Measurements from ENCODE around the gene TBXT. TPM values are rescaled to one million over a fixed set of nuclear protein-coding genes. Genes with fewer than 3 reads are reported as not detected.
A peak's percentile ranks its signal among the peaks of the same experiment; 100 is the strongest.
"Not testable (repeated sequence)": the region's sequence is repeated elsewhere in the genome, so short reads cannot be mapped to it uniquely, and the experiment has no call there.

Gene TBXT
- total RNA-seq, 4 donors from 2014 or later: 0.13 to 1.3 TPM; not detected in 2

- Histone ChIP-seq H3K4me3 (replicated peaks in 1 of 3) (no peak overlapping the region), H3K9me3 (no peaks in the 10 kb centered on the region), H3K27me3 (no peaks in the 10 kb centered on the region), H3K4me1 (no peaks in the 10 kb centered on the region), H3K36me3 (no peaks in the 10 kb centered on the region), H3K27ac (no peak overlapping the region)
- no peak for TF ChIP-seq POLR2A (IDR thresholded peaks at IDR 0.05)
- WGBS, 2 donors: 40 to 45% methylated on average over 11 to 13 of the region's 13 CpGs
- DNase-seq: peak; percentile 13 to 15
- intact Hi-C loops (cut with DNase I): no loop called here
Measured at GRCh38 chr6:166194914-166195859, 27.5 kb upstream of the TBXT start.

GRCh38 chr6:166192557-166192956 lies 24.9 kb upstream of the TBXT start:
- TF ChIP-seq CTCF (IDR thresholded peaks at IDR 0.05) (no peak), POLR2A (IDR thresholded peaks at IDR 0.05) (no peak)
- intact Hi-C loops (cut with DNase I): no loop called here
- WGBS, 2 donors: 84 to 94% methylated on average over 5 of the region's 5 CpGs

GRCh38 chr6:166192136-166192535 lies 24.5 kb upstream of the TBXT start:
- WGBS, 2 donors: 87 to 90% methylated on average over 10 of the region's 10 CpGs
- no peak for DNase-seq

More at GRCh38 chr6:166192557-166192956, 24.9 kb upstream of the TBXT start:
- DNase-seq: no peak
- Histone ChIP-seq H3K9me3 (no peaks in the 10 kb centered on the region), H3K36me3 (no peaks in the 10 kb centered on the region), H3K27ac (no peak overlapping the region), H3K4me1 (no peaks in the 10 kb centered on the region), H3K4me3 (replicated peaks in 1 of 3) (no peak overlapping the region), H3K27me3 (no peaks in the 10 kb centered on the region)

GRCh38 chr6:166179704-166180103 lies 12.1 kb upstream of the TBXT start:
- Histone ChIP-seq H3K4me1 (no peaks in the 10 kb centered on the region), H3K9me3 (no peaks in the 10 kb centered on the region), H3K27ac (no peak overlapping the region), H3K36me3 (no peaks in the 10 kb centered on the region), H3K27me3 (no peaks in the 10 kb centered on the region), H3K4me3 (replicated peaks in 1 of 3) (no peak overlapping the region)
- intact Hi-C loops (cut with DNase I): no loop called here
- TF ChIP-seq POLR2A (IDR thresholded peaks at IDR 0.05) (no peak), CTCF (IDR thresholded peaks at IDR 0.05) (no peak)
- WGBS, 2 donors: 91 to 94% methylated on average over 6 of the region's 6 CpGs
- DNase-seq: no peak

More at GRCh38 chr6:166192136-166192535, 24.5 kb upstream of the TBXT start:
- Histone ChIP-seq H3K9me3 (no peaks in the 10 kb centered on the region), H3K27ac (no peak overlapping the region), H3K4me3 (replicated peaks in 1 of 3) (no peak overlapping the region), H3K27me3 (no peaks in the 10 kb centered on the region), H3K36me3 (no peaks in the 10 kb centered on the region), H3K4me1 (no peaks in the 10 kb centered on the region)
- TF ChIP-seq POLR2A (IDR thresholded peaks at IDR 0.05): no peak
- intact Hi-C loops (cut with DNase I): no loop called here

- Histone ChIP-seq H3K27me3 (no peaks in the 10 kb centered on the region), H3K9me3 (no peaks in the 10 kb centered on the region), H3K27ac (no peak overlapping the region), H3K36me3 (no peaks in the 10 kb centered on the region), H3K4me3 (replicated peaks in 1 of 3) (no peak overlapping the region), H3K4me1 (peaks cover 6 to 7% of the 10 kb centered on the region in 2 donors)
- WGBS, 2 donors: 72 to 84% methylated on average over 2 of the region's 2 CpGs
- TF ChIP-seq CTCF (IDR thresholded peaks at IDR 0.05) (no peak), POLR2A (IDR thresholded peaks at IDR 0.05) (no peak)
- intact Hi-C loops (cut with DNase I): no loop called here
- no peak for DNase-seq
Measured at GRCh38 chr6:166176106-166176505, 8.5 kb upstream of the TBXT start.

GRCh38 chr6:166175093-166175492 lies 7.4 kb upstream of the TBXT start:
- WGBS, 2 donors: 91 to 92% methylated on average over 3 of the region's 3 CpGs
- H3K27ac ChIP-seq; H3K27me3 ChIP-seq; H3K4me3 ChIP-seq (replicated peaks in 1 of 3); H3K9me3 ChIP-seq; H3K36me3 ChIP-seq; intact Hi-C loops (cut with DNase I); DNase-seq; H3K4me1 ChIP-seq: not testable (repeated sequence)

All from thyroid gland (tissue), 4 donors.